Activated CD4-positive, alpha-beta T cell treated with anti-CD3 and anti-CD28 coated beads, Interleukin-2, Interleukin-6, amounts not matched to agents 100 ng/mL and 50 ng/mL, durations not matched to agents 16 hours and 8 hours (primary cell): ENCODE data around the gene MLPH.

Source experiments
- DNase-seq: peaks from one replicate; pipeline ENCODE4 v3.0.0-alpha.2; 2020

The MLPH gene

GRCh38 chr2:237501892-237502513, 15.0 kb downstream of the MLPH start:
- DNase-seq = no peak

DNA sequence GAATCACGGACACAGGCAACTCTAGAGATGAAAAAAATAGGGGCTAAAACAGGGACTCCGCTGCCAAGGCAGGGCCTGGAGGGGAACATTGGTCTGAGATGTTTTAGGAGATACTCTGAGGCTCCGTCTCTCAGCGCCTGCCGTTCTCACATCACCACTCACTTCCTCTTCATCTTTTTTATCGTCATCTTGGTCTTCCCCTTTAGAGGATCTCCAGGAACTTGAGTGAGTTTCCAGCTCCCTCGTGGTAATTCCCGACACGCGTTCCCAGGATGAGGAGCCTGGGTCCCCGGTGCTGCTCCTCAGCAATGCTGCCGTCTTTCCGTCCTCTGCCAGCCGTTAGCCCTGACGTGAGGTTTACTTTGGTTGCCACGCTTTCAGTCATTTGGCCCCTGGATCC, 16.1 kb downstream of the MLPH start:
- no peak for DNase-seq

GRCh38 chr2:237505188-237505939, 18.3 kb downstream of the MLPH start:
- DNase-seq = no peak

GRCh38 chr2:237507512-237507911, 20.5 kb downstream of the MLPH start:
- no peak for DNase-seq

DNA sequence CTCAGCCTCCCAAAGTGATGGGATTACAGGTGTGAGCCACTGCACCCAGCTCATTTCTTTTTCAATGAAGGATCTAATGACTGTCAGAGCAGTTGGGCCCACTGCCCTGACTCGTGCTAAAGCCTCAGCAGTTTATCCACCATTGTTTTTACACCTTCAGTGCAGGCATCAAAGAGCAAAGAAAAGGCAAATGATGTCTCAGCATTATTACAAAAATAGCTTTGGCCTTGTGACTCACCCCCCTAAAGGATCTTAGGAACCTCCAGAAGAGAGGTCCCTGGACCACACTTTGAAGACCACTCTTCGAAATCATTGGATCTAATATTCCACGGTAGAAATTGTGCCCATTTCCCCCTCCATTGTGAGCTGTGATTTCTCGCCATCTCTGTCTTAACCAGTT, 21.3 kb downstream of the MLPH start:
- DNase-seq = no peak

- no peak for DNase-seq
Observed at GRCh38 chr2:237509151-237509550, 22.1 kb downstream of the MLPH start.

DNA sequence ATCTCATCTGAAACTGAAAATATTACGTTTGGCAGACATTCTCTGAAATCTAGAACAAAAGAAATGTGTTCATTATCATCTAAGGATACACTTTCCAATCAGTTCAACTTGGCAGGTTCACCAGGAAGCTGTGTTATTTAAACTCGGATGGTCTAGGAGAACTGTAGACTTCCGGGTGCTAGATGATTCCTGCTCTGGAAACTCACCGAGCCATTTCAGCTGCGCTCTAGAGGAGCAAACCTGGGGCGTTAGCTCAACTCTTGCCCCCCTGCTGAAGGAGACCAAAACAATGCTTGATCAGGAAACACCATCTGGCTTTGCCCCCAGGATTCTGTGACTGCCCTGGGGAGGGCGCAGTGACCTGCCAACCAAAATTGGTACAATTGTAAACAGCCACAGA, 22.9 kb downstream of the MLPH start:
- no peak for DNase-seq

- DNase-seq = no peak
Observed at GRCh38 chr2:237510502-237511217, 23.6 kb downstream of the MLPH start.

- DNase-seq = no peak
Observed at GRCh38 chr2:237511433-237511832, 24.4 kb downstream of the MLPH start.

- no peak for DNase-seq
Observed at GRCh38 chr2:237511885-237512405, 24.9 kb downstream of the MLPH start.

GRCh38 chr2:237512774-237513466, 25.9 kb downstream of the MLPH start:
- DNase-seq = peak; percentile 84

- DNase-seq = no peak
Observed at GRCh38 chr2:237513693-237514092, 26.6 kb downstream of the MLPH start.

DNA sequence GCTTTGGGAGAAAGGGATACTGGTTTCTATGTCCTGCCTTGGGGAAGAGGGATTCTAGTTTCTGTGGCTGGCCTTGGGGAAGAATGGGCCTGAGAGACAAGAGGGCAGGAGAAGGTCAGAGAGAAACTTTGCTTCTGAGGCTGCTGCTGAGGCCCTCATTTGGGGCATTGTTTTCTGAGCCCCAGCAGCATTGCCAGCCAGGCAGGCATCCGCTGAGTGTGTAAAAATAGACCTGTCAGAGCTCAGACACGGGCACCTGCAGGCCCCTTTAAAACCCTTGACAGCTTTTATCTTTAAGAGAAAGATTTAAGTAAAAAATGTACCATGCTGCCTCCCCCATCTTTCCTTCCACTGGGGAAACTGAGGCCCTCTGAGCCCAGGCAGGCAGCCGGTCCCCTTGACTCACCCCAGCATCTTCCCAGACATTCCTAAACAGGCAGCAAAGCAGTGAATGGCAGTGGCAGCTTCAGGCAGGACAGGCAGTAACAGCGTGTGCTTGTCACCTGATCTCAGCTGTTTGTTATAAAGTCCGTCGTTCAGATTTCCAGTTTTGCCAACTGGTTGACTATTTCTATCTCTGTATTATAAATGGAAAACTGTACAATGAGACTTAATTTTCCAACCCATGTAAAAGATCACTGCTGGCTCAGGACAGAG, 27.6 kb downstream of the MLPH start:
- no peak for DNase-seq

GRCh38 chr2:237515166-237515565, 28.1 kb downstream of the MLPH start:
- DNase-seq = no peak

- no peak for DNase-seq
Observed at GRCh38 chr2:237515621-237516275, 28.7 kb downstream of the MLPH start.

DNA sequence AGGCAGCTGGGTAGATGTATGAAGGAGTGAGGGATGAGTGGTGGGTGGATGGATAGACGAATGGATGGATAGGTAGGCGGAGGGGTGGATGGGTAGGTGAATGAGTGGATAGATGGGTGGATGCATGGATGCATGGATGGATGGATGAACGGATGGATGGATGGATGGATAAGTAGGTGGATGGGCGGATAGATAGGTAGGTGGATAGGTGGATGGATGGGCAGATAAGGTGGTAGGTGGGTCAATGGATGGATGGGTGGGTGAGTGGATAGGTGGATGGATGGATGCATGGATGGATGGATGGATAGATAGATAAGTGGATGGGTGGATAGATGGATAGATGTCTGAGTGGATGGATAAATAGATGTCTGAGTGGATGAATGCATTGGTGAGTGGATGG, 30.1 kb downstream of the MLPH start:
- DNase-seq = no peak

DNA sequence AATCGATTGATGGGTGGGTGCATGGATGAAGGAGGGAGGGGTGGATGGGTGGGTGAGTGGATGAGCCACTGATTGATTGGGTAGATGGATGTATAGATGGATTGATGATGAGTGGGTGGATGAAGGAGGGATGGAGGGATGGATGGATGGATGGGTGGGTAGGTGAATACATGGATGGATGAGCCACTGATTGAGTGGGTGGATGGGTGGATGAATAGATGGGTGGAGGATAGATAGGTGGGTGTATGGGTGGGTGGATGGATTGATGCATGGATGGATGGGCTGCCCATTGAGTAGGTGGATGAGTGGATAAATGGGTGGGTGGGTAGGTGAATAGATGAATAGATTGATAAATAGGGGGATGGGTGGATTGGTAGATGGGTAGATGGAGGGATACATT, 30.9 kb downstream of the MLPH start:
- DNase-seq = no peak

DNA sequence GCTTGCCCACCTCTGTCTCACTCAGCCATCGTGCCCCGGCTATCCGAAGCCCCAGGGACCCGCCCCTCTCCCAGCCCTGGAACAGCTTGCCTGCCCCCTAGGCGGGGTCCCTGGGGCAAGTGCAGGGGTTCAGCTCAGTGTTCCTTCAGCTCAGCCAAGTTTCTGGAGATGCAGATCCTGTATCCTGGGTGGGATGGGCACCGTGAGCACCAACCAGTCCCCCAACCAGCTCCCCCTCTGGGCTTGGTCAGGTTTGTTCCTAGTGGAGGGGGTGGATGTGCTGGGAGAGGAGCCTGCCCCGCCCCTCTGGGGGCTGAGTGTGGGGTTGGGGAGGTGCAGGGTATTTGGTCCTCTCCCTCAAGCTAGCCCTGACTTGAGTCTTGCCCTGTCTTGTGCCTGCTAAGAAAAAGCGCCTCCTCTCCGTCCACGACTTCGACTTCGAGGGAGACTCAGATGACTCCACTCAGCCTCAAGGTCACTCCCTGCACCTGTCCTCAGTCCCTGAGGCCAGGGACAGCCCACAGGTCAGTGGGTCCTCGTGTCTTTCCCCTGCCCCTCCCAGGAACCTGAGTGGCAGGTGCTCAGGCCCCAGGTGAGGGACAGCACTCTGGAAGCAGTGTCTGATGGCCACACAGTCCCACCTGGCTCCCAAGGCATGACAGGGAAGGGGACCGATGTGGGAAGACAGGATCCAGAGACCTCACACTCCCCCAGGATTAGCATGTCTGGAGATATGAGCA, 32.6 kb downstream of the MLPH start:
- DNase-seq = no peak

GRCh38 chr2:237520290-237520689, 33.2 kb downstream of the MLPH start:
- no peak for DNase-seq

DNA sequence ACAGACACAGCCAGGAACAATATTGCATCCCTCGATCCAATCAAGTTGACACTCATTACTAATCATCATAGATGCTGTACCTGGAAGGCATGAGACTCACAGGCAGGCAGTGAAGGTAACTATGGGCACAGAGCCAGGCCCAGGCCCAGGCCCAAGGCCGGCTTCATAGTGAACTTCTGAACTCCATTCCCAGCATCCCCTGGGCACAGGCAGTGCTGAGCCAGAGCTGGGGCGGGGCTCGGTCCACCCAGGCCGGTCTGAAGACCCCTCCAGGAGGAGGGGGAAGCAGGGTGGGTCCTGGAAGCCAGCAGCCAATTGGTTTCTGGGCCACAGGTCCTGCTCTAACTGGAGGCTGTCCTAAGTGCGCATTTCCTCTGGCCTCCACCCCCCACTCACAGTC, 37.6 kb downstream of the MLPH start:
- DNase-seq = no peak

- DNase-seq = no peak
Observed at GRCh38 chr2:237525559-237526157, 38.6 kb downstream of the MLPH start.
